ENCODE data around the gene PDE4D.
"Not testable (repeated sequence)": the region's sequence is repeated elsewhere in the genome, so short reads cannot be mapped to it uniquely, and the experiment has no call there.

PDE4D gene

GRCh38 chr5:59380350-59380951, 513.1 kb downstream of the PDE4D start:
- peak; percentile 62 for DNase-seq (ENCODE audit: low spot score)
- no peak for TF ChIP-seq CTCF (IDR thresholded peaks at IDR 0.05; ENCODE audit: extremely low read depth, missing control alignments)

- not testable (repeated sequence) for DNase-seq (ENCODE audit: low spot score)
These were observed 519.5 kb downstream of the PDE4D start for GRCh38 chr5:59374036-59374435.

- no peak for TF ChIP-seq CTCF (IDR thresholded peaks at IDR 0.05; ENCODE audit: extremely low read depth, missing control alignments)
- no peak for DNase-seq (ENCODE audit: low spot score)
These were observed 521.9 kb downstream of the PDE4D start for GRCh38 chr5:59371525-59372127.

GRCh38 chr5:59368951-59369350, 524.6 kb downstream of the PDE4D start:
- TF ChIP-seq CTCF (IDR thresholded peaks at IDR 0.05; ENCODE audit: extremely low read depth, missing control alignments) = no peak
- DNase-seq (ENCODE audit: low spot score) = no peak

GRCh38 chr5:59367791-59368394, 525.6 kb downstream of the PDE4D start:
- peak; percentile 54 for TF ChIP-seq CTCF (IDR thresholded peaks at IDR 0.05; ENCODE audit: extremely low read depth, missing control alignments)
- peak; percentile 10 for DNase-seq (ENCODE audit: low spot score)

GRCh38 chr5:59366784-59367183, 526.7 kb downstream of the PDE4D start:
- no peak for TF ChIP-seq CTCF (IDR thresholded peaks at IDR 0.05; ENCODE audit: extremely low read depth, missing control alignments)
- DNase-seq (ENCODE audit: low spot score) = no peak

- no peak for DNase-seq (ENCODE audit: low spot score)
- TF ChIP-seq CTCF (IDR thresholded peaks at IDR 0.05; ENCODE audit: extremely low read depth, missing control alignments) = no peak
These were observed 531.1 kb downstream of the PDE4D start for GRCh38 chr5:59362438-59362837.

- TF ChIP-seq CTCF (IDR thresholded peaks at IDR 0.05; ENCODE audit: extremely low read depth, missing control alignments) = no peak
- DNase-seq (ENCODE audit: low spot score) = no peak
These were observed 532.1 kb downstream of the PDE4D start for GRCh38 chr5:59361454-59361853.

Data from GM20000 (cell line).